ENCODE measurements around the gene KCNH2. TPM values are rescaled to one million over a fixed set of nuclear protein-coding genes. Genes with fewer than 3 reads are reported as not detected.

KCNH2 gene
- total RNA-seq, 1 experiment from 2014 or later: 0.22 TPM

DNA sequence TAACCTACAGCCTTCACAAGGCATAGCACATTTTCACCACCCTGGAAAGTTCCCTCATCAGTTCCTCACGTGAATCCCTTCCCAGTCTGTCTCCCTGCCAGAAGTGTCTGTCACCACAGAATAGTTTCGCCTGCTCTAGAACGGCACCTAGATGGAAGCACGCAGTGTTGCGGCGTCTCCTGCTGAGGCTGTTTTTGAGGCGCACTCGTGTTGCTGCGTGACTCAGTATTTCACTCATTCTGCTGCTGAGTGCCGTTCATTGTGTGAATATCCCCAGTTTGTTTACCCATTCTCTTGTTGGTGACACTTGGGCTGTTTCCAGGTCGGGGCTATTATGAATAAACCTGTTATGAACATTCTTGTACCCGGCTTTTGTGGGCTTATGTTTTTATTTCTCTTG is 25.5 kb upstream of the KCNH2 start:
- H3K4me2 ChIP-seq (ENCODE audit: low read depth, low read length, poor library complexity, severe bottlenecking): no peak overlapping the region
- H3K79me2 ChIP-seq (ENCODE audit: low read length): no peaks in the 10 kb centered on the region
- DNase-seq: no peak
- no peak overlapping the region for H3K27ac ChIP-seq (ENCODE audit: low read length)
- no peaks in the 10 kb centered on the region for H3K36me3 ChIP-seq (ENCODE audit: insufficient read depth, low read length)
- H4K20me1 ChIP-seq (ENCODE audit: insufficient read depth, low read depth, low read length): no peaks in the 10 kb centered on the region
- H3K9ac ChIP-seq (ENCODE audit: low read length): no peak overlapping the region
- H3K4me3 ChIP-seq (ENCODE audit: low read length): no peak overlapping the region
- H3K4me1 ChIP-seq (ENCODE audit: low read length): peaks cover 12% of the 10 kb centered on the region
- no peaks in the 10 kb centered on the region for H3K27me3 ChIP-seq (ENCODE audit: low read length)
- no peak overlapping the region for H2AFZ ChIP-seq (ENCODE audit: low read length)
- no peaks in the 10 kb centered on the region for H3K9me2 ChIP-seq (replicated peaks; ENCODE audit: insufficient read depth, low read length)
- no peaks in the 10 kb centered on the region for H3K9me3 ChIP-seq (ENCODE audit: low read length)

DNA sequence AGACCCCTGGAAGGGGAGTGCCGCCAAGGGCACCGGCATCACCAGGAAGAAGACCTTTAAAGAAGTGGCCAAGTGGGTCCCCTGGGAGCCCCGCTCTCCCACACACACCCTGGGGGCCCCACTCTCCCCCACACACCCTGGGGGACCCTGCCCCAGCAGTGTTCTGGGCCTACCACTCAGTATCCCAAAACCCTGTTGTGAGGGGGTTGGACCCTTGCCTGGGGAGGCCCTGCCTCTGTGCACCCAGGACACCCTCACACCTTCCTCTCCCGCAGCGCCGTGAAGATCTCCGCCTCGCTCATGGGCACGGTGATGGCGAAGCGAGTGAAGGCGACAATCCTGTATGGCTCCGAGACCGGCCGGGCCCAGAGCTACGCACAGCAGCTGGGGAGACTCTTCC is 23.4 kb upstream of the KCNH2 start:
- no peaks in the 10 kb centered on the region for H3K36me3 ChIP-seq (ENCODE audit: insufficient read depth, low read length)
- no peak overlapping the region for H3K4me2 ChIP-seq (ENCODE audit: low read depth, low read length, poor library complexity, severe bottlenecking)
- no peak overlapping the region for H3K27ac ChIP-seq (ENCODE audit: low read length)
- DNase-seq: no peak
- no peak overlapping the region for H3K9ac ChIP-seq (ENCODE audit: low read length)
- no peaks in the 10 kb centered on the region for H3K9me3 ChIP-seq (ENCODE audit: low read length)
- no peaks in the 10 kb centered on the region for H4K20me1 ChIP-seq (ENCODE audit: insufficient read depth, low read depth, low read length)
- H2AFZ ChIP-seq (ENCODE audit: low read length): no peak overlapping the region
- no peaks in the 10 kb centered on the region for H3K27me3 ChIP-seq (ENCODE audit: low read length)
- H3K79me2 ChIP-seq (ENCODE audit: low read length): no peaks in the 10 kb centered on the region
- no peaks in the 10 kb centered on the region; the same call in 1 of the 2 replicates for H3K4me1 ChIP-seq (ENCODE audit: low read length)
- H3K9me2 ChIP-seq (replicated peaks; ENCODE audit: insufficient read depth, low read length): no peaks in the 10 kb centered on the region
- H3K4me3 ChIP-seq (ENCODE audit: low read length): no peak overlapping the region

- no peaks in the 10 kb centered on the region for H3K27me3 ChIP-seq (ENCODE audit: low read length)
- H3K27ac ChIP-seq (ENCODE audit: low read length): no peak overlapping the region
- H3K4me3 ChIP-seq (ENCODE audit: low read length): no peak overlapping the region
- no peaks in the 10 kb centered on the region for H4K20me1 ChIP-seq (ENCODE audit: insufficient read depth, low read depth, low read length)
- no peak overlapping the region for H3K9ac ChIP-seq (ENCODE audit: low read length)
- H2AFZ ChIP-seq (ENCODE audit: low read length): no peak overlapping the region
- no peaks in the 10 kb centered on the region for H3K36me3 ChIP-seq (ENCODE audit: insufficient read depth, low read length)
- H3K79me2 ChIP-seq (ENCODE audit: low read length): no peaks in the 10 kb centered on the region
- H3K4me2 ChIP-seq (ENCODE audit: low read depth, low read length, poor library complexity, severe bottlenecking): no peak overlapping the region
- no peaks in the 10 kb centered on the region for H3K9me3 ChIP-seq (ENCODE audit: low read length)
- DNase-seq: no peak
- H3K9me2 ChIP-seq (replicated peaks; ENCODE audit: insufficient read depth, low read length): no peaks in the 10 kb centered on the region
- no peaks in the 10 kb centered on the region; the same call in 1 of the 2 replicates for H3K4me1 ChIP-seq (ENCODE audit: low read length)
These were observed 22.9 kb upstream of the KCNH2 start for GRCh38 chr7:151000897-151001495.

GRCh38 chr7:150999497-151000230 is 21.5 kb upstream of the KCNH2 start:
- peaks cover 6% of the 10 kb centered on the region for H3K4me1 ChIP-seq (ENCODE audit: low read length)

GRCh38 chr7:150999001-150999400 is 20.9 kb upstream of the KCNH2 start:
- no peak for DNase-seq
- H4K20me1 ChIP-seq (ENCODE audit: insufficient read depth, low read depth, low read length): no peaks in the 10 kb centered on the region
- H3K9me3 ChIP-seq (ENCODE audit: low read length): no peaks in the 10 kb centered on the region
- no peaks in the 10 kb centered on the region for H3K79me2 ChIP-seq (ENCODE audit: low read length)
- peaks cover 12% of the 10 kb centered on the region for H3K4me1 ChIP-seq (ENCODE audit: low read length)
- H3K4me3 ChIP-seq (ENCODE audit: low read length): no peak overlapping the region
- no peak overlapping the region for H2AFZ ChIP-seq (ENCODE audit: low read length)
- no peaks in the 10 kb centered on the region for H3K27me3 ChIP-seq (ENCODE audit: low read length)
- no peaks in the 10 kb centered on the region for H3K36me3 ChIP-seq (ENCODE audit: insufficient read depth, low read length)
- H3K9ac ChIP-seq (ENCODE audit: low read length): no peak overlapping the region
- no peak overlapping the region for H3K4me2 ChIP-seq (ENCODE audit: low read depth, low read length, poor library complexity, severe bottlenecking)
- no peak overlapping the region for H3K27ac ChIP-seq (ENCODE audit: low read length)
- H3K9me2 ChIP-seq (replicated peaks; ENCODE audit: insufficient read depth, low read length): no peaks in the 10 kb centered on the region

More at GRCh38 chr7:150999497-151000230, 21.5 kb upstream of the KCNH2 start:
- no peaks in the 10 kb centered on the region for H3K36me3 ChIP-seq (ENCODE audit: insufficient read depth, low read length)
- no peak overlapping the region for H3K4me2 ChIP-seq (ENCODE audit: low read depth, low read length, poor library complexity, severe bottlenecking)
- H3K4me3 ChIP-seq (ENCODE audit: low read length): no peak overlapping the region
- no peaks in the 10 kb centered on the region for H3K79me2 ChIP-seq (ENCODE audit: low read length)
- H3K9me3 ChIP-seq (ENCODE audit: low read length): no peaks in the 10 kb centered on the region
- H3K9ac ChIP-seq (ENCODE audit: low read length): no peak overlapping the region
- no peak overlapping the region for H3K27ac ChIP-seq (ENCODE audit: low read length)
- DNase-seq: no peak
- H3K27me3 ChIP-seq (ENCODE audit: low read length): no peaks in the 10 kb centered on the region
- no peak overlapping the region for H2AFZ ChIP-seq (ENCODE audit: low read length)
- no peaks in the 10 kb centered on the region for H3K9me2 ChIP-seq (replicated peaks; ENCODE audit: insufficient read depth, low read length)
- no peaks in the 10 kb centered on the region for H4K20me1 ChIP-seq (ENCODE audit: insufficient read depth, low read depth, low read length)

DNA sequence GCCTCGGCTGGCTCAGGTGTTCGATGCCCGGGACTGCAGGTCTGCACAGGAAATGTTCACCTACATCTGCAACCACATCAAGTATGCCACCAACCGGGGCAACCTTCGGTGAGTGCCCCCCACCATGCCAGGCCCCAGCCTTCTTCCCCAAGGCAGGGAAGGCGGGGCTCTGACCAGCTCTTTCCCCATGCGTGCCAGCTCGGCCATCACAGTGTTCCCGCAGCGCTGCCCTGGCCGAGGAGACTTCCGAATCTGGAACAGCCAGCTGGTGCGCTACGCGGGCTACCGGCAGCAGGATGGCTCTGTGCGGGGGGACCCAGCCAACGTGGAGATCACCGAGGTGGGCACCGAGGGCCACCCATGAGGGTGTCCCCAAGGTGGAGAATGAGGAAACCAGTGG is 20.2 kb upstream of the KCNH2 start:
- no peak for DNase-seq
- Histone ChIP-seq H3K4me1 (ENCODE audit: low read length) (peaks cover 14% of the 10 kb centered on the region), H3K9me2 (replicated peaks; ENCODE audit: insufficient read depth, low read length) (no peaks in the 10 kb centered on the region)

DNA sequence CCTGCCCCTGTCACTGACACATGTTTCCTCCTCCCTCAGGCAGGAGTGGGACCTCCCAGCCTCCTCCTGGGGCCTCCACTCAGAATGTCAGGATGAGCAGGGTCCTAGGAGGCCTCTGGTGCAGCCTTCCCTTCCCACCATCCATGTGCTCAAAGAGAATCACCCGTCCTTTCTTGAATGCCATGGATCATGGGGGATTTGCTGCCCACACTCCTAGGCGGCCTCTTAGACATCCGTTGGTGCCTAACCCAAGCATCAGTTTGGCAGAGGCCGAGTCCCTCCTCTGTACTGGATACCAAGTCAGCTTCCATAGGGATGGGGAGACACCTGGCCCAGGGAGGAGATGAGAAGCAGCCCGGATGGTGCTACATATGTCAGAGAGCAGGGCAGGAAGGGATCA is 19.7 kb upstream of the KCNH2 start:
- Histone ChIP-seq H2AFZ (ENCODE audit: low read length) (no peak overlapping the region), H3K4me2 (ENCODE audit: low read depth, low read length, poor library complexity, severe bottlenecking) (no peak overlapping the region), H3K27me3 (ENCODE audit: low read length) (no peaks in the 10 kb centered on the region), H3K27ac (ENCODE audit: low read length) (no peak overlapping the region), H4K20me1 (ENCODE audit: insufficient read depth, low read depth, low read length) (no peaks in the 10 kb centered on the region), H3K36me3 (ENCODE audit: insufficient read depth, low read length) (no peaks in the 10 kb centered on the region), H3K9me2 (replicated peaks; ENCODE audit: insufficient read depth, low read length) (no peaks in the 10 kb centered on the region), H3K79me2 (ENCODE audit: low read length) (no peaks in the 10 kb centered on the region), H3K4me1 (ENCODE audit: low read length) (peaks cover 14% of the 10 kb centered on the region), H3K9me3 (ENCODE audit: low read length) (no peaks in the 10 kb centered on the region), H3K9ac (ENCODE audit: low read length) (no peak overlapping the region), H3K4me3 (ENCODE audit: low read length) (no peak overlapping the region)
- no peak for DNase-seq

More for the DNA sequence above, 20.2 kb upstream of the KCNH2 start:
- Histone ChIP-seq H3K4me2 (ENCODE audit: low read depth, low read length, poor library complexity, severe bottlenecking) (no peak overlapping the region), H4K20me1 (ENCODE audit: insufficient read depth, low read depth, low read length) (no peaks in the 10 kb centered on the region), H3K79me2 (ENCODE audit: low read length) (no peaks in the 10 kb centered on the region), H3K27me3 (ENCODE audit: low read length) (no peaks in the 10 kb centered on the region), H3K9me3 (ENCODE audit: low read length) (no peaks in the 10 kb centered on the region), H3K27ac (ENCODE audit: low read length) (no peak overlapping the region), H3K9ac (ENCODE audit: low read length) (no peak overlapping the region), H2AFZ (ENCODE audit: low read length) (no peak overlapping the region), H3K4me3 (ENCODE audit: low read length) (no peak overlapping the region), H3K36me3 (ENCODE audit: insufficient read depth, low read length) (no peaks in the 10 kb centered on the region)

- Histone ChIP-seq H3K9me2 (replicated peaks; ENCODE audit: insufficient read depth, low read length) (no peaks in the 10 kb centered on the region), H3K27ac (ENCODE audit: low read length) (no peak overlapping the region), H3K79me2 (ENCODE audit: low read length) (no peaks in the 10 kb centered on the region), H3K9ac (ENCODE audit: low read length) (no peak overlapping the region), H3K4me3 (ENCODE audit: low read length) (no peak overlapping the region), H4K20me1 (ENCODE audit: insufficient read depth, low read depth, low read length) (no peaks in the 10 kb centered on the region), H3K9me3 (ENCODE audit: low read length) (no peaks in the 10 kb centered on the region), H3K27me3 (ENCODE audit: low read length) (no peaks in the 10 kb centered on the region), H3K4me1 (ENCODE audit: low read length) (peaks cover 14% of the 10 kb centered on the region), H3K36me3 (ENCODE audit: insufficient read depth, low read length) (no peaks in the 10 kb centered on the region), H3K4me2 (ENCODE audit: low read depth, low read length, poor library complexity, severe bottlenecking) (no peak overlapping the region), H2AFZ (ENCODE audit: low read length) (no peak overlapping the region)
- no peak for DNase-seq
These were observed 19.0 kb upstream of the KCNH2 start for GRCh38 chr7:150997075-150997511.
